GM19463 (cell line): ENCODE data around the gene ADAMTS10.
"Not testable (repeated sequence)": the region's sequence is repeated elsewhere in the genome, so short reads cannot be mapped to it uniquely, and the experiment has no call there.

Source experiments
- ATAC-seq: cut with Tn5 transposase; IDR thresholded peaks from one replicate; pipeline ENCODE4 v1.9.1; 2021; ENCODE audit warnings: mild to moderate bottlenecking, moderate library complexity; ENCODE audit not compliant: unreplicated experiment

The ADAMTS10 gene

GRCh38 chr19:8595651-8596050 is 14.9 kb downstream of the ADAMTS10 start:
- no peak for ATAC-seq

DNA sequence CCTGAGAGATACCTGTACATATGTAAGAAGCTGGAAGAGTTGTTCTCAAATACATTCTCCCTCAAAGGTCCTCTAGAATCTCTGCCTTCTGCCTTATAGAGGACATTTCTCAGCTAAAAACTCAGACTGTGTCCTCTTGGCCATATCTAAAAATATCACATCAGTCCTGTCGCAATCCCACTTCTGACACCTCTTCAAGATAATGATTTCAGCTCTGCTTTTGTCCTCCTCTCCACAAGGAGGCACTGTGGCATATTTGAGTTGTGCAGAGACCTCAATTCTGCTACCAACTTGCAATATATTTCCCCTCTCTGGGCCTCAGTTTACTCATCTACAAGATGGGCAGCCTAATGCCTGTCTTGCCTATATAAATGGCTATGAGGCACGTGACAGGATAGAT is 16.6 kb downstream of the ADAMTS10 start:
- no peak for ATAC-seq

- ATAC-seq = no peak
Observed at GRCh38 chr19:8592231-8593009, 18.1 kb downstream of the ADAMTS10 start.

DNA sequence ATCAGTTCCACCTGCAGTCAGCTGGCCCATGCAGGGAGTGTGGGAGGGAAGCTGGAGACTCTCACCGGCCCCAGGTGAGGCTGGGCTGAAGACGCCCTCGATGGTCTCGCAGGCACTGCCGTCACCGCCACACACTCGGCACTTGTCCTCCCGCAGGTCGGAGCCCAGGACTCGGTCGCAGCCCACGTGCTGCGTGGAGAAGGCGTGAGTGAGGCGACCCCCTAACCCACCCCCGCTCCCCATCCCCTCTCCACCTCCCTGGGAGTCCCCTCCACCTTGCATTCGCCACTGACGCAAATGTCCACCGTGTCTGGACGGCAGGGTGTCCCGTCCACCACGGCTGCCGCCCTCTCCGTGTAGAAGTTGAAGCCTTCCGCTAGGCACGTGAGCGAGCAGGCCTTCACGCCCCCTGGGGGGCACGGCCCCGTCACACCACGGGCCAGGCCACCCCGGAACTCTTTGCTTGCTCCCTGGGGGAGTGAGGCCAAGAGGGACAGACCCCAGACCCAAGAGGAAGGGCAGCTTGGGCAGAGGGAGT is 21.3 kb downstream of the ADAMTS10 start:
- no peak for ATAC-seq

DNA sequence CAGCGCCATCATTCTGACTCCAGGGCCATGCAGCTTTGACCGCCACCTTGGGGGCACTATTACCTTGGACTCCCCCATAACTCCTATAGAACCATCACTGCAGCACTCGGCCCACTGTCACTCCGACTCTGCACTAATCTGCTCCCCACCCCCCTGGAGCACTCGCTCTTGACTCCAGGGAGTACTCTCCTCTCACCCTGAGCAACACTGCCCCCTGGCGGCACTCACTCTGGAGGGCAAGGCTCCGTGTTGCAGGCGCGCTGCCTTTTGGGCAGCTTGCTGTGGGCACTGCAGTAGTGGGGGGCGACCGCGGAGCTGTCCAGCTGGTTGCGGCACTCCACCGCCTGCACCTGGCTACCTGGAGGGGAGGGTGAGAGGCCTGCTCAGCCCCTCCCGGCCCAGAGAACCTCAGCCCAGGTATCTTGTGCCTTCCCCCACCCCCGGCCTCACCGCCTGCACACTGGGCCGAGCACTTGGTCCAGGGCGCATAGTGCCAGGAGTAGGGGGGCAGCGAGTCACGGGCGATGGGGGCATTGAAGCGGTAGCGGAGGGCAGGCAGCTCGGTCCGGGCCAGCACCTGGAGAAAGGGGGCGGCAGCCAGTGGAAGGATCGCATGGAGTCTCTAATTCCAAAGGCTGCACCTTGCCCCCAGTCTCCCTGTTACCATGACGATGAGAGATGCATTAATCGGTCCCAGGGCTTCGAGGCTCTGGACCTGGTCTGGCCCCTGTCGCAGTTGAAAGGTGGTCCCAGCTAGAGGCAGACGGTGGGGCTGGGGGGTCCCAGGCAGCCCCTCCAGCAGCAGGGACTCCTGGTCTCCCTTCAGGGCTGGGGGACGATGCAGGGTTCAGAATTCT is 24.4 kb downstream of the ADAMTS10 start:
- no peak for ATAC-seq

DNA sequence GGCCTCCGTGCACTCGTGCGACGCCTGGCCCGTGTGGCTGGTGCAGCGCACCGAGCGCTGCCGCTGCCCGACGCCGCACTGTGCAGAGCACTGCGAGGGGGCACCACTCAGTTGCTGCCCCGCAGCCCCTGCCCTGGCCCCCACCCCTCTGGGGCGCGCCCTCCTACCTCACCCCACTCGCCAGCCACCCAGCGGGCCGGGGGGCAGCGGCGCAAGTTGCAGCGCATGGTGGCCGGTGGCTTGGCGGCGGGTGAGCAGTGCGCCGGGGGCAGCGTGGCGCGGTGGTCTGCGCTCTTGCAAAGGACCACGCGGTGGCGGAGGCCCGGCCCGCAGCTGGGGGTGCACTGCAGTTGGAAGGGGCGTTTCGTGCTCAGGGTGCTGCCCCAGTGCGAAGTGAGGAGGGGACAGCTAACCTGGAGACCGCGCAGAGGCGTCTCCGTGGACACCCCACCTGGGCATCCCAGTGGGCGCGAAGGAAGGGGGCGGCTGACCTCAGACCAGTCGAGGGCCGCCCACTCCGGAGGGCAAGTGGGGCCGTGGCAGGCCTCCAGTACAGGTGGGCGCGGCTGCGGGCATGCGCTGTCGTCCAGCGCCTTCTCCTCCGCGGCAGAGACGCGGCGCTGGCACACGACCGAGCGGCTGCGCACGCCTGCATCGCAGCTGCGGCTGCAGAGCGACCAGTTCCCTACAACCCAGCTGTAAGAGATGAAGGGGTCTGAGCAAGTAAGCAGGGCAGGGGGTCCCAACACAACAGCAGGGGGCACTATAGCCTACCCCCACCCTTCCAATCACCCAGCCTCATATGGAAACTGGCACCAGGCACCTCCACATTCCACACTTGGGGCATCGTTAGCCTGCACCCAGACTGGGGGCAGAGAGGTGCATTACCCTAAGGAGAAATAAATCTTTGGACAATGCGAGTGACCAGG is 25.3 kb downstream of the ADAMTS10 start:
- ATAC-seq = no peak

DNA sequence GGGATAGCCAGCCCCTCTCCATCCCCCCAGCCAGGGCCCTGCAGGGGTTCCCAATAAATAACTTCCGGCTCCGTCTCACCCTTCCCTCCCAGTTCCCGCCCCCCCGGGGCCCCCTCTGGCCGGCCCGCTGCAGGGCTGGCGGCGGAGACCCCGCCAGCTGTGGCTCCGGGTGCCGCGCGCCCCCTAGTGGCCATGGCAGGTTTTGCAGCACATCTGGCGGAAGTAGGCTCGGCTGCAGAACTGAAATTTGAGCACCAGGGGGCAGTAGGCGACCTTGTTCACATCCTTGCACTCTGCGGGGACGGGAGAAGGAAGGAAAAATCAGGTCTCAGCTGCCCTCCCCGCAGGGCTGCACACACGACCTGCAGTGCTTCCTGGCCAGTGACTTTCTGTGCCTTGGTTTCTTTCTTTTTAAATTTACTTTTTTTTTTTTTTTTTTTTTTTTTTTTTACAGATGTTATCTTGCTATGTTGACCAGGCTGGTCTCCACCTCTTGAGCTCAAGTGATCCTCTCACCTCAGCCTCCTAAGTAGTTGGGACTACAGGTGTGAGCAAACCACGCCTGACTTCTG is 29.7 kb downstream of the ADAMTS10 start:
- no peak for ATAC-seq

- no peak for ATAC-seq
Observed at GRCh38 chr19:8578642-8579265, 31.8 kb downstream of the ADAMTS10 start.

DNA sequence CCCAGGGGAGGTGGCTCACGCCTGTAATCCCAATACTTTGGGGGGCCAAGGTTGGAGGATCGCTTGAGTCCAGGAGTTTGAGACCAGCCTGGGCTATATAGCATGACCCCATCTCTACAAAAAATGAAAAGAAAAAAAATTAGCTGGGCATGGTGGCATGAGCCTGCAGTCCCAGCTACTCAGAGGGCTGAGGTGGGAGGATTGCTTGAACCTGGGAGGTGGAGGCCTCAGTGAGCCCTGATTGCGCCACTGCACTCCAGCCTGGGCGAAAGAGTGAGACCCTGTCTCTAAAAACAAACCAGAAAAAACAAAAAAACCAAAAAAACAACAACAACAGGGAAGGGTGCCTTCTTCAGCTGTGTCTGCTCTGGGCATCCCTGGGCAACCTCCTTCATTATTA is 32.8 kb downstream of the ADAMTS10 start:
- ATAC-seq = no peak

- ATAC-seq = no peak
Observed at GRCh38 chr19:8577247-8577646, 33.3 kb downstream of the ADAMTS10 start, which contains the start of gene MYO1F. Gene MYO1F, minus strand, starts transcription at chr19:8577442. Its CDS starts 133 bp downstream, at chr19:8577309.

DNA sequence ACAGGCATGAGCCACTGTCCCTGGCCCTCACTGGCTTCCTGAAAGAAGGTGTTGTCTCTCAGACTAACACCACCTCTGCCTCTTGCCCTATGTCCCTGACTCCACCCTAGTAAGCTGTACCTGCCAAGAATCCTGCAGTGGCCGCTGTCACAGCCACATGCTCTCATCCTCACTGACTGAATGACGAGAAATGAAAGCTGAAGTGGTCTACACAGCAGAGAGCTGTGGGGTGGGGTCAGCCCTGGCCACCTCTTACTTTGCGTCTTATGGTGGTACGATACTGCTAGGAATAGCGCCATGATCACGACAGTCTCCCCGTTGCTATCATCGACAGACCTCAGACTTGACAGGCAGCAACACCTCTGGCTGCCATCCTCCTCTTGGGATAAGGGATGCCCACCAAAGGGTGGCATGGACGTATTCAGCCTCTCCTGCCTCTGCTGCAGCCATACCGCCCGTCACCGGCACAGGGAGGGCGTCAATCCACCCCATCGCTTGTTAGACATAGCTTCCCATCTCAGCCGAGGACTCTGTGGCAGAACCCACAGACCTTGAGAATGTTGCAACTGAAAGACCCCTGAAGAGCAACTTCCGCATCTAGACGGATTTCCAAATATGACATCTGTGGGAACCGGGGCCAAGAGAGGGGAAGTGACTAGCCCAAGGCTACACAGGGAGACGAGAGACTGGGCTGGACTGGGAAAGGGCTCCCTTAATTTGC is 34.1 kb downstream of the ADAMTS10 start:
- ATAC-seq = no peak

DNA sequence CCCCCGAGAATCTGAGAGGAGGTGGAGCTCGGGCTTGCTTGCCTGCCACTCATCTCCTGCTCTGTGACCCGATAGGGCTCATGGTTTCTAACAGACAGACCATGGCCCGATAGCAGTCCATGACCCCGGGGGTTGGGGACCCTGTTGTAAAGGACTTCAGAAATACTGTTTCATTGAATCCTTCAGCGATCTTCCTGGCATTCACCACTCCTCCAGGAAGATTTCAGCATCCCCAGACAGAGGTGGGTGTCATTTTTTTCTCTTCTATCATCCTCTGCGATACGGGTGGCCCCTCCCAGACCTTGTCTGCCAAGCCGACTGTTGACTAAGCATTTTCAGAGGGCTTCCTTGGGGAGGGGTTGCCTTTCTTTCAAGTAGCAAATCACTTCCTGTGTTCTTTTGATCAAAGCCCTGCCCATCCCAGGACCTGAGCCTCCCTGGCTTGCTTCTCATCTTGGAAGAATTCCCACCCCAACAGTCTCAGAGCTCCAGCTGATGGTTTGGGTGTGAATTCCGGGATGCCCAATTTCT is 35.0 kb downstream of the ADAMTS10 start:
- ATAC-seq = no peak

DNA sequence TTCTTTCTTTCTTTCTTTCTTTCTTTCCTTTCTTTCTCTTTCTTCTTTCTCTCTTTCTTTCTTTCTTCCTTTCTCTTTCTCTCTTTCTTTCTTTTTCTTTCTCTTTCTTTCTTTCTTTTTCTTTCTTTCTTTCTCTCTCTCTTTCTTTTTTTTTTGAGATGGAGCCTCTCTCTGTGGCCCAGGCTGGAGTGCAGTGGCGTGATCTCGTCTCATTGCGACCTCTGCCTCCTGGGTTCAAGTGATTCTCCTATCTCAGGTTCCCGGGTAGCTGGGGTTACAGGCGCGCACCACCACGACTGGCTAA is 35.9 kb downstream of the ADAMTS10 start:
- not testable (repeated sequence) for ATAC-seq

- no peak for ATAC-seq
Observed at GRCh38 chr19:8573316-8573715, 37.2 kb downstream of the ADAMTS10 start.

- no peak for ATAC-seq
Observed at GRCh38 chr19:8571006-8571411, 39.5 kb downstream of the ADAMTS10 start.

DNA sequence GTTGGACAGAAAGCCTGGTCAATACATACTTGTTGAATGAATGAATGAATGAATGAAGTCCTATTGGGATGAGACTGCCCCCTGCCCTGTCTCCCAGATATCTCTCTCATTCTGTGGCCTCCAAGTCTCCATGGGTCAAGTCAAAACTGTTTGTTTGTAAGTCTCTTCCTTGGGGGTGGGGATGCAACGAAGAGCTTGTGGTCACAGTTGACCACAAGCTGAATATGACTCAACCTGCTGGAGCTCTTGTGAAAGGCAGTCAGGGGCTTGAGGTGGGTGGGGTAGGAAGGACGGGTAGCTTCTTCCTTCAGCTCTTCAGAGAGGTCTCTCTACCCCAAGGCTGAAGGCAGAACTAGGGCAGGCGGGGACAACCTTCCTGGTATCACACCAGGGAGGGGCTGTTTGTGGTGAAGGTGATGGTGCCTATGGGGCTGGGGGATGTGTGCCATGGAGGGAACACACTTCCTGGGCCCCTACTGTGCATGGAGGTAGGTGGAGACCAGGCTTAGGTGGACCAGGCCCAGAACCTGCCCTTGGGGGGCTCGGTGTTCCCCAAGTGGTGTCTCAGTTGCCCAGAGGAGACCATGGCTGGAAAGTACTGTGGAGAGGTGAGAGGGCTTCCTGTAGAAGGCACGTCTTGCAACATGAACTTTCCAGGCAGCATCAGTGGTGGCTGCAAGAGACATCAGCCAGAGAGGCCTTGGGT is 41.3 kb downstream of the ADAMTS10 start:
- peak; percentile 77 for ATAC-seq

DNA sequence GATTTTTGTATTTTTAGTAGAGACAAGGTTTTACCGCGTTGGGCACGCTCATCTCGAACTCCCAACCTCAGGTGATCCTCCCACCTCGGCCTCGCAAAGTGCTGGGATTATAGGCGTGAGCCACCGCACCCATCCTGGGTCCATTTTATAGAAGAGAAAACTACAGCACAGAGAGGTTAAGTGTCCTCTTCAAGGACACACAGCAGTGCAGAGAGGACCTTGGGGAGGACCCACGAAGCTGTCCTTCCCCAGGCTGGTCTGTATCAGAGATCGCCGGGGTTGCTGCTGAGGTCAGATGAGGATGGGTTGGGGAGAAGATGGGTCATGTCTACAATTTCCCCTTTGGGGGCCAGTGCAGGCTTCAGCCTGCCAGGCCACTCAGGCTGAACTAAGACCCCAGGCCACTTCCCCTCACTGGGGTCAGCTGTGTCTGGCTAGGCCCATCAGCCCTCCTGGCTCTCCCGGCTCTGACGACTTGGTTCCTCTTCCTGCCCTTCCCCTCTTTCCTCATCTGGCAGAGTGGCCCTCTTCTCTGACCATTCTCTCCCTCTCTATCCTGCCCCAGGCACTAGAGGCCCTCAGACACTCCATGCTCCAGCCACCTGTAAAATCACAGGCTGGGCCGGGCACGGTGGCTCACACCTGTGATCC is 42.9 kb downstream of the ADAMTS10 start:
- no peak for ATAC-seq

- ATAC-seq = no peak
Observed at GRCh38 chr19:8566855-8567254, 43.7 kb downstream of the ADAMTS10 start.
